Activated naive CD4-positive, alpha-beta T cell treated with anti-CD3 and anti-CD28 coated beads, Interleukin-2, amount 50 U/mL, for 72 hours (primary cell): Measurements from ENCODE around the gene AEBP1. TPM values are rescaled to one million over a fixed set of nuclear protein-coding genes. Genes with fewer than 3 reads are reported as not detected.

Source experiments
- ATAC-seq, 2 donors: fragments of 150-1000 bp; cut with Tn5 transposase; 2 replicates each; pipeline ENCODE4 v1.10.0; 2021; ENCODE audit warnings: mild to moderate bottlenecking in 2 of 2, moderate library complexity in 2 of 2
- DNase-seq, 2 donors: peaks; one replicate each; pipeline ENCODE4 v3.0.0; 2021 to 2022; ENCODE audit warnings: low spot score in 2 of 2
- H3K27ac Mint-ChIP-seq, 2 donors: one replicate each; pipeline ENCODE4 v1.8.0; 2022; ENCODE audit warnings: mild to moderate bottlenecking in 2 of 2, mixed read lengths in 2 of 2
- H3K36me3 Mint-ChIP-seq, 2 donors: one replicate each; pipeline ENCODE4 v1.8.0; 2022; ENCODE audit warnings: mixed read lengths in 2 of 2
- H3K9me3 Mint-ChIP-seq, 2 donors: one replicate each; pipeline ENCODE4 v1.8.0; 2022; ENCODE audit warnings: mixed read lengths in 2 of 2
- total RNA-seq, 2 donors: library from RNA; stranded (reverse); gene quantifications; one replicate each; pipeline ENCODE4 v1.2.3, GENCODE V29; 2022

Gene AEBP1
- total RNA-seq, 2 donors from 2014 or later = 14.6 to 26.9 TPM

- DNase-seq = no peak
Observed at GRCh38 chr7:44138698-44139097, 34.6 kb downstream of the AEBP1 start.

GRCh38 chr7:44139311-44140010 lies 35.3 kb downstream of the AEBP1 start:
- peak overlapping the region in 1 of 2 donors; percentile 17 for H3K27ac Mint-ChIP-seq
- ATAC-seq = no peak

More at GRCh38 chr7:44138698-44139097, 34.6 kb downstream of the AEBP1 start:
- no peak for ATAC-seq
- no peak overlapping the region for H3K27ac Mint-ChIP-seq
- H3K36me3 Mint-ChIP-seq = no peaks in the 10 kb centered on the region
- H3K9me3 Mint-ChIP-seq = no peaks in the 10 kb centered on the region

GRCh38 chr7:44140341-44140740 lies 36.2 kb downstream of the AEBP1 start:
- no peak for ATAC-seq
- H3K36me3 Mint-ChIP-seq = no peaks in the 10 kb centered on the region
- DNase-seq = no peak
- no peak overlapping the region for H3K27ac Mint-ChIP-seq
- H3K9me3 Mint-ChIP-seq = no peaks in the 10 kb centered on the region

More at GRCh38 chr7:44139311-44140010, 35.3 kb downstream of the AEBP1 start:
- H3K36me3 Mint-ChIP-seq = no peaks in the 10 kb centered on the region
- H3K9me3 Mint-ChIP-seq = no peaks in the 10 kb centered on the region
- DNase-seq = no peak

- DNase-seq (no peak), ATAC-seq (no peak)
- Mint-ChIP-seq H3K36me3 (no peaks in the 10 kb centered on the region), H3K9me3 (no peaks in the 10 kb centered on the region), H3K27ac (no peak within 1 kb of the TSS)
Observed at GRCh38 chr7:44141221-44141850, 37.2 kb downstream of the AEBP1 start, which contains the start of gene MYL7. Gene MYL7, minus strand, starts transcription at chr7:44141332. Its CDS starts 27 bp downstream, at chr7:44141305.

GRCh38 chr7:44142028-44142427 lies 37.9 kb downstream of the AEBP1 start:
- no peak overlapping the region for H3K27ac Mint-ChIP-seq
- H3K36me3 Mint-ChIP-seq = no peaks in the 10 kb centered on the region
- no peak for DNase-seq
- ATAC-seq = no peak
- H3K9me3 Mint-ChIP-seq = no peaks in the 10 kb centered on the region

GRCh38 chr7:44143646-44144250 lies 39.6 kb downstream of the AEBP1 start:
- no peak for DNase-seq
- Mint-ChIP-seq H3K36me3 (no peaks in the 10 kb centered on the region), H3K9me3 (no peaks in the 10 kb centered on the region), H3K27ac (no peak overlapping the region)
- ATAC-seq = no peak

- no peak for DNase-seq
- Mint-ChIP-seq H3K36me3 (no peaks in the 10 kb centered on the region), H3K9me3 (no peaks in the 10 kb centered on the region), H3K27ac (no peak overlapping the region)
- ATAC-seq = no peak
Observed at GRCh38 chr7:44144426-44144967, 40.4 kb downstream of the AEBP1 start.

- ATAC-seq (no peak), DNase-seq (no peak)
- no peak overlapping the region for H3K27ac Mint-ChIP-seq
- H3K9me3 Mint-ChIP-seq = no peaks in the 10 kb centered on the region
- H3K36me3 Mint-ChIP-seq = no peaks in the 10 kb centered on the region
Observed at GRCh38 chr7:44144968-44145478, 40.9 kb downstream of the AEBP1 start.

- no peak overlapping the region for H3K27ac Mint-ChIP-seq
- DNase-seq (peak in 1 of 2 donors; percentile 23), ATAC-seq (peak; percentile 52 to 59)
- H3K9me3 Mint-ChIP-seq = no peaks in the 10 kb centered on the region
- no peaks in the 10 kb centered on the region for H3K36me3 Mint-ChIP-seq
Observed at GRCh38 chr7:44145479-44145968, 41.4 kb downstream of the AEBP1 start.

GRCh38 chr7:44145969-44146911 lies 42.1 kb downstream of the AEBP1 start:
- ATAC-seq (peak; percentile 82 to 90), DNase-seq (peak in 1 of 2 donors; percentile 71)
- Mint-ChIP-seq H3K27ac (peak overlapping the region in 1 of 2 donors; percentile 44), H3K36me3 (no peaks in the 10 kb centered on the region), H3K9me3 (no peaks in the 10 kb centered on the region)

GRCh38 chr7:44147026-44147991 lies 43.2 kb downstream of the AEBP1 start:
- DNase-seq (no peak), ATAC-seq (no peak)
- no peaks in the 10 kb centered on the region for H3K9me3 Mint-ChIP-seq
- H3K27ac Mint-ChIP-seq = no peak overlapping the region
- H3K36me3 Mint-ChIP-seq = no peaks in the 10 kb centered on the region

- no peaks in the 10 kb centered on the region for H3K36me3 Mint-ChIP-seq
- DNase-seq (no peak), ATAC-seq (no peak)
- H3K27ac Mint-ChIP-seq = no peak overlapping the region
- no peaks in the 10 kb centered on the region for H3K9me3 Mint-ChIP-seq
Observed at GRCh38 chr7:44148166-44148565, 44.0 kb downstream of the AEBP1 start.

GRCh38 chr7:44148961-44149536 lies 44.9 kb downstream of the AEBP1 start:
- peak in 1 of 2 donors; percentile 44 for DNase-seq
- no peaks in the 10 kb centered on the region for H3K9me3 Mint-ChIP-seq
- no peak overlapping the region for H3K27ac Mint-ChIP-seq
- no peaks in the 10 kb centered on the region for H3K36me3 Mint-ChIP-seq
- no peak for ATAC-seq

- H3K27ac Mint-ChIP-seq = no peak overlapping the region
- no peaks in the 10 kb centered on the region for H3K36me3 Mint-ChIP-seq
- DNase-seq = no peak
- H3K9me3 Mint-ChIP-seq = no peaks in the 10 kb centered on the region
- ATAC-seq = no peak
Observed at GRCh38 chr7:44149571-44150465, 45.7 kb downstream of the AEBP1 start.
